Small intestine (tissue), 7 donors: ENCODE results near the gene DISP2. TPM values are rescaled to one million over a fixed set of nuclear protein-coding genes. Genes with fewer than 3 reads are reported as not detected.

Experiments used
- DNase-seq, 2 donors: peaks; one replicate each; pipeline versions ENCODE4 v3.0.0 to v3.0.0-alpha.2; 2013
- FAIRE-seq: peaks from 2 replicates; lab custom pipeline; 2012; peaks lifted over from hg19 to GRCh38; lab: Jason Lieb, UNC
- H3K27ac ChIP-seq, 3 donors: one replicate each; pipeline ENCODE4 v1.5.1; 2013; ENCODE audit warnings: low read length in 2 of 3, mild to moderate bottlenecking in 2 of 3, control low read depth in 1 of 3, inconsistent platforms in 1 of 3, low read depth in 1 of 3, moderate library complexity in 1 of 3
- H3K27me3 ChIP-seq, 3 donors: one replicate each; pipeline ENCODE4 v1.6.1; 2013; ENCODE audit warnings: low read length in 3 of 3, inconsistent platforms in 1 of 3; ENCODE audit not compliant: control insufficient read depth in 3 of 3, insufficient read depth in 3 of 3
- H3K36me3 ChIP-seq, 3 donors: one replicate each; pipeline ENCODE4 v1.6.1; 2013; ENCODE audit warnings: low read length in 3 of 3, inconsistent platforms in 1 of 3, low read depth in 1 of 3, mild to moderate bottlenecking in 1 of 3, moderate library complexity in 1 of 3; ENCODE audit not compliant: control insufficient read depth in 3 of 3, insufficient read depth in 2 of 3
- H3K4me1 ChIP-seq, 3 donors: one replicate each; pipeline ENCODE4 v1.6.1; 2013; ENCODE audit warnings: low read length in 2 of 3, inconsistent platforms in 1 of 3, low read depth in 1 of 3, mild to moderate bottlenecking in 1 of 3, moderate library complexity in 1 of 3; ENCODE audit not compliant: control insufficient read depth in 3 of 3, insufficient read depth in 2 of 3
- H3K4me3 ChIP-seq, 3 donors: one replicate each; pipeline ENCODE4 v1.5.1; 2013; ENCODE audit warnings: low read length in 3 of 3, control low read depth in 1 of 3, inconsistent platforms in 1 of 3, low read depth in 1 of 3, mild to moderate bottlenecking in 1 of 3, moderate library complexity in 1 of 3
- H3K9me3 ChIP-seq, 2 donors: one replicate each; pipeline ENCODE4 v1.6.1; 2013; ENCODE audit warnings: low read depth in 1 of 2, low read length in 1 of 2; ENCODE audit not compliant: control insufficient read depth in 2 of 2, insufficient read depth in 1 of 2
- WGBS, 3 donors: extraction: QIAGEN DNeasy Blood & Tissue Kit; methylation state at CpG; one replicate each; pipeline ENCODE4 v1.1.7; 2013; 5-methylcytosine and 5-hydroxymethylcytosine counted together
- polyA plus RNA-seq, 4 donors: library from polyadenylated mRNA; stranded (reverse) in 3 of 4; unstranded in 1 of 4; fragments of 200-250 nt in 3 of 4; fragments of 120-200 nt in 1 of 4; gene quantifications; one replicate each; pipeline versions ENCODE4 v1.2.1 to v1.2.3, GENCODE V29; 2013
- donor health status: healthy with polysubstance abuse.
- donor health status: control.
- donor health status: control.
- donor health status: Bipolar disorder and iron deficiency.
- donor health status: healthy.

The DISP2 gene
- polyA plus RNA-seq, 4 donors: 2.2 to 12.2 (median 5.1) TPM

- Histone ChIP-seq H3K27me3 (no peaks in the 10 kb centered on the region), H3K9me3 (peaks cover 0 to 2% of the 10 kb centered on the region in 2 donors), H3K4me1 (peaks cover 0 to 4% (median 0%) of the 10 kb centered on the region in 3 donors), H3K4me3 (no peak overlapping the region), H3K36me3 (peaks cover 4 to 44% (median 6%) of the 10 kb centered on the region in 3 donors), H3K27ac (no peak overlapping the region)
- DNase-seq: no peak
- WGBS, 3 donors: 92 to 97% (median 95%) methylated on average over 2 of the region's 2 CpGs
- no peak for FAIRE-seq
Observed at GRCh38 chr15:40389824-40390595, 32.0 kb downstream of the DISP2 start.

GRCh38 chr15:40392986-40393948 is 35.2 kb downstream of the DISP2 start:
- Histone ChIP-seq H3K9me3 (peaks cover 0 to under 1% of the 10 kb centered on the region in 2 donors), H3K27ac (no peak overlapping the region), H3K4me3 (no peak overlapping the region), H3K4me1 (peaks cover 0 to 4% (median 0%) of the 10 kb centered on the region in 3 donors), H3K36me3 (peaks cover 4 to 35% (median 6%) of the 10 kb centered on the region in 3 donors), H3K27me3 (no peaks in the 10 kb centered on the region)
- DNase-seq (peak in 1 of 2 donors; percentile 24), FAIRE-seq (no peak)
- WGBS, 3 donors: 81 to 89% (median 84%) methylated on average over 4 of the region's 4 CpGs

- WGBS, 3 donors: 85 to 93% (median 89%) methylated on average over 8 of the region's 8 CpGs
- Histone ChIP-seq H3K4me3 (no peak overlapping the region), H3K9me3 (no peaks in the 10 kb centered on the region), H3K36me3 (peaks cover 0 to 10% (median 4%) of the 10 kb centered on the region in 3 donors), H3K27ac (no peak overlapping the region), H3K4me1 (peaks cover 0 to 4% (median 0%) of the 10 kb centered on the region in 3 donors), H3K27me3 (no peaks in the 10 kb centered on the region)
- no peak for FAIRE-seq
- no peak for DNase-seq
Observed at GRCh38 chr15:40397688-40398412, 39.8 kb downstream of the DISP2 start.

- Histone ChIP-seq H3K36me3 (peaks cover 0 to 10% (median 0%) of the 10 kb centered on the region in 3 donors), H3K27me3 (no peaks in the 10 kb centered on the region), H3K9me3 (no peaks in the 10 kb centered on the region), H3K4me1 (peaks cover 0 to 3% (median 0%) of the 10 kb centered on the region in 3 donors), H3K27ac (no peak overlapping the region), H3K4me3 (no peak overlapping the region)
- no peak for FAIRE-seq
- WGBS, 3 donors: 44 to 67% (median 55%) methylated on average over 4 of the region's 4 CpGs
- DNase-seq: no peak
Observed at GRCh38 chr15:40398413-40398873, 40.4 kb downstream of the DISP2 start.

- no peaks in the 10 kb centered on the region for H3K4me1 ChIP-seq
- no peak for FAIRE-seq
- H3K27me3 ChIP-seq: no peaks in the 10 kb centered on the region
- DNase-seq: no peak
- H3K9me3 ChIP-seq: no peaks in the 10 kb centered on the region
- no peak overlapping the region for H3K27ac ChIP-seq
- no peak overlapping the region for H3K4me3 ChIP-seq
- 85 to 90% (median 87%) methylated on average over 7 of the region's 7 CpGs for WGBS, 3 donors
- peaks cover 0 to 6% (median 0%) of the 10 kb centered on the region in 3 donors for H3K36me3 ChIP-seq
Observed at GRCh38 chr15:40399370-40399769, 41.4 kb downstream of the DISP2 start.

GRCh38 chr15:40405501-40406381 is 47.7 kb downstream of the DISP2 start, which contains the start of gene IVD:
TSS of gene IVD (plus strand) at chr15:40405795. CDS start at chr15:40405828, 33 bp downstream.
- peaks cover 3 to 21% (median 5%) of the 10 kb centered on the region in 3 donors for H3K36me3 ChIP-seq
- H3K27ac ChIP-seq: peak within 1 kb of the TSS; percentile 30 to 84 (median 38)
- peaks cover 0 to 8% (median 8%) of the 10 kb centered on the region in 3 donors for H3K4me1 ChIP-seq
- no peaks in the 10 kb centered on the region for H3K27me3 ChIP-seq
- DNase-seq (peak; percentile 94 to 96), FAIRE-seq (no peak)
- peak within 1 kb of the TSS; percentile 61 to 71 (median 66) for H3K4me3 ChIP-seq
- no peaks in the 10 kb centered on the region for H3K9me3 ChIP-seq
- WGBS, 3 donors: 1% methylated on average over 51 to 54 of the region's 54 CpGs

GRCh38 chr15:40407330-40407990 is 49.4 kb downstream of the DISP2 start:
- FAIRE-seq (no peak), DNase-seq (no peak)
- WGBS, 3 donors: 79 to 80% (median 80%) methylated on average over 8 of the region's 8 CpGs
- Histone ChIP-seq H3K4me3 (no peak overlapping the region), H3K27ac (no peak overlapping the region), H3K27me3 (no peaks in the 10 kb centered on the region), H3K4me1 (peaks cover 0 to 13% (median 8%) of the 10 kb centered on the region in 3 donors), H3K9me3 (no peaks in the 10 kb centered on the region), H3K36me3 (peaks cover 3 to 35% (median 5%) of the 10 kb centered on the region in 3 donors)
